Measurements from ENCODE around the gene SOBP.
"Not testable (repeated sequence)": the region's sequence is repeated elsewhere in the genome, so short reads cannot be mapped to it uniquely, and the experiment has no call there.

DNA sequence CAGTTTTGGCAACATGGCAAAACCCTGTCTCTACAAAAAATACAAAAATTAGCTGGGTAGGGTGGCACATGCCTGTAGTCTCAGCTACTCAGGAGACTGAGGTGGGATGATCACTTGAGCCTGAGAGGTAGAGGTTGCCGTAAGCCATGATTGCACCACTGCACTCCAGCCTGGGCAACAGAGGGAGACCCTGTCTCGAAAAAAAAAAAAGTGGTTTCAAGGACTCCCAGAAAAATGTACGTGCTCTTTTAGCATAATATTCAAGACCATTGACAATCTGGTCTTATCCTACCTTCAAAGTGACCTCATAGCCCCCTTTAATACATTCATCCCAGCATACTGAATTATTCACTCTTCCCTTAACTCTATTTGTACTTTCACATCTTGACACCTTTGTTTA lies 14.6 kb upstream of the SOBP start:
- TF ChIP-seq POLR2A (IDR thresholded peaks at IDR 0.05; ENCODE audit: low read depth, low read length); CTCF (IDR thresholded peaks at IDR 0.05; ENCODE audit: extremely low read depth in 1 of 2, insufficient read depth in 1 of 2, low read depth in 1 of 2, low read length in 2 of 2); EZH2 (IDR thresholded peaks at IDR 0.05; ENCODE audit: borderline replicate concordance, low read depth, low read length, severe bottlenecking); POLR2AphosphoS5 (IDR thresholded peaks at IDR 0.05; ENCODE audit: insufficient read depth, low read depth, low read length); MYC (IDR thresholded peaks at IDR 0.05; ENCODE audit: low read depth, low read length): not testable (repeated sequence)
